T-helper 17 cell (primary cell): ENCODE data around the gene CPA5. TPM values are rescaled to one million over a fixed set of nuclear protein-coding genes. Genes with fewer than 3 reads are reported as not detected.
"Not testable (repeated sequence)": the region's sequence is repeated elsewhere in the genome, so short reads cannot be mapped to it uniquely, and the experiment has no call there.

ENCODE experiments used
- ATAC-seq: fragments of 150-1000 bp; cut with Tn5 transposase; 2 replicates; pipeline ENCODE4 v1.10.0; 2021; ENCODE audit warnings: mild to moderate bottlenecking, moderate library complexity
- DNase-seq, 3 donors: peaks; one replicate each; pipeline versions ENCODE4 v3.0.0 to v3.0.0-alpha.2; 2020 to 2021
- H3K9me3 ChIP-seq: one replicate; pipeline ENCODE4 v1.7.0; 2013; ENCODE audit warnings: low read length, mild to moderate bottlenecking; ENCODE audit not compliant: control insufficient read depth, poor library complexity, severe bottlenecking
- H3K27ac Mint-ChIP-seq: one replicate; pipeline ENCODE4 v1.8.0; 2022; ENCODE audit warnings: mild to moderate bottlenecking, moderate library complexity, mixed read lengths
- H3K27me3 Mint-ChIP-seq: one replicate; pipeline ENCODE4 v1.8.0; 2022; ENCODE audit warnings: mixed read lengths
- H3K36me3 Mint-ChIP-seq: one replicate; pipeline ENCODE4 v1.8.0; 2022; ENCODE audit warnings: low read depth, mixed read lengths
- H3K4me1 Mint-ChIP-seq: one replicate; pipeline ENCODE4 v1.8.0; 2022; ENCODE audit warnings: mild to moderate bottlenecking, mixed read lengths
- H3K4me3 Mint-ChIP-seq: one replicate; pipeline ENCODE4 v1.8.0; 2022; ENCODE audit warnings: mild to moderate bottlenecking, moderate library complexity, mixed read lengths
- total RNA-seq, 4 donors: library from RNA in 2 of 4; stranded (reverse) in 2 of 4; gene quantifications; one replicate each; pipeline ENCODE4 v1.2.3 and lab custom pipeline; 2022 to 2026

Gene CPA5
- total RNA-seq, 2 donors from 2014 or later, result 2.5 to 11.5 TPM

GRCh38 chr7:130367836-130368746, 23.5 kb downstream of the CPA5 start:
- H3K36me3 Mint-ChIP-seq, result no peaks in the 10 kb centered on the region
- peak; percentile 5 for ATAC-seq
- H3K27me3 Mint-ChIP-seq, result no peaks in the 10 kb centered on the region
- no peak for DNase-seq
- H3K4me1 Mint-ChIP-seq, result peaks cover 26% of the 10 kb centered on the region
- peak overlapping the region; percentile 51 for H3K27ac Mint-ChIP-seq
- H3K4me3 Mint-ChIP-seq, result peak overlapping the region; percentile 84
- no peaks in the 10 kb centered on the region for H3K9me3 ChIP-seq

- Mint-ChIP-seq H3K4me1 (peaks cover 26% of the 10 kb centered on the region), H3K36me3 (no peaks in the 10 kb centered on the region), H3K4me3 (peak overlapping the region; percentile 43), H3K27ac (peak overlapping the region; percentile 51), H3K27me3 (no peaks in the 10 kb centered on the region)
- ATAC-seq (no peak), DNase-seq (no peak)
- no peaks in the 10 kb centered on the region for H3K9me3 ChIP-seq
Measured at GRCh38 chr7:130369110-130369711, 24.6 kb downstream of the CPA5 start.

GRCh38 chr7:130369831-130370550, 25.4 kb downstream of the CPA5 start:
- DNase-seq, result no peak
- no peaks in the 10 kb centered on the region for H3K9me3 ChIP-seq
- no peaks in the 10 kb centered on the region for H3K27me3 Mint-ChIP-seq
- ATAC-seq, result no peak
- H3K4me3 Mint-ChIP-seq, result no peak overlapping the region
- no peak overlapping the region for H3K27ac Mint-ChIP-seq
- H3K4me1 Mint-ChIP-seq, result peaks cover 26% of the 10 kb centered on the region
- H3K36me3 Mint-ChIP-seq, result no peaks in the 10 kb centered on the region

- no peak for ATAC-seq
- H3K27me3 Mint-ChIP-seq, result no peaks in the 10 kb centered on the region
Measured at GRCh38 chr7:130371046-130371445, 26.4 kb downstream of the CPA5 start.

GRCh38 chr7:130372402-130373165, 28.0 kb downstream of the CPA5 start:
- no peaks in the 10 kb centered on the region for H3K9me3 ChIP-seq
- Mint-ChIP-seq H3K27me3 (no peaks in the 10 kb centered on the region), H3K36me3 (no peaks in the 10 kb centered on the region), H3K27ac (no peak overlapping the region), H3K4me3 (no peak overlapping the region), H3K4me1 (peaks cover 14% of the 10 kb centered on the region)
- ATAC-seq (no peak), DNase-seq (no peak)

More at GRCh38 chr7:130371046-130371445, 26.4 kb downstream of the CPA5 start:
- DNase-seq, result no peak
- H3K4me1 Mint-ChIP-seq, result peaks cover 23% of the 10 kb centered on the region
- H3K36me3 Mint-ChIP-seq, result no peaks in the 10 kb centered on the region
- H3K4me3 Mint-ChIP-seq, result no peak overlapping the region
- H3K27ac Mint-ChIP-seq, result no peak overlapping the region
- H3K9me3 ChIP-seq, result no peaks in the 10 kb centered on the region

- H3K9me3 ChIP-seq, result no peaks in the 10 kb centered on the region
- ATAC-seq (no peak), DNase-seq (no peak)
- Mint-ChIP-seq H3K27ac (no peak overlapping the region), H3K4me1 (peaks cover 5% of the 10 kb centered on the region), H3K36me3 (no peaks in the 10 kb centered on the region), H3K27me3 (no peaks in the 10 kb centered on the region), H3K4me3 (no peak overlapping the region)
Measured at GRCh38 chr7:130374507-130374906, 29.9 kb downstream of the CPA5 start.

GRCh38 chr7:130376461-130376860, 31.8 kb downstream of the CPA5 start:
- not testable (repeated sequence) for H3K36me3 Mint-ChIP-seq, H3K9me3 ChIP-seq, DNase-seq, H3K4me3 Mint-ChIP-seq, H3K27me3 Mint-ChIP-seq, H3K4me1 Mint-ChIP-seq, H3K27ac Mint-ChIP-seq, ATAC-seq

- Mint-ChIP-seq H3K27ac (no peak overlapping the region), H3K4me3 (no peak overlapping the region), H3K36me3 (no peaks in the 10 kb centered on the region), H3K27me3 (no peaks in the 10 kb centered on the region), H3K4me1 (no peaks in the 10 kb centered on the region)
- no peaks in the 10 kb centered on the region for H3K9me3 ChIP-seq
- no peak for ATAC-seq
- no peak for DNase-seq
Measured at GRCh38 chr7:130377178-130377577, 32.6 kb downstream of the CPA5 start.

GRCh38 chr7:130379019-130379418, 34.4 kb downstream of the CPA5 start:
- no peak overlapping the region for H3K27ac Mint-ChIP-seq
- H3K4me3 Mint-ChIP-seq, result no peak overlapping the region
- H3K36me3 Mint-ChIP-seq, result no peaks in the 10 kb centered on the region
- H3K9me3 ChIP-seq, result no peaks in the 10 kb centered on the region
- DNase-seq, result no peak
- H3K27me3 Mint-ChIP-seq, result peaks cover under 1% of the 10 kb centered on the region
- no peaks in the 10 kb centered on the region for H3K4me1 Mint-ChIP-seq
- no peak for ATAC-seq

GRCh38 chr7:130379532-130379920, 34.9 kb downstream of the CPA5 start:
- ATAC-seq (no peak), DNase-seq (no peak)
- Mint-ChIP-seq H3K36me3 (no peaks in the 10 kb centered on the region), H3K4me3 (no peak overlapping the region), H3K27ac (no peak overlapping the region), H3K4me1 (no peaks in the 10 kb centered on the region), H3K27me3 (peaks cover 5% of the 10 kb centered on the region)
- no peaks in the 10 kb centered on the region for H3K9me3 ChIP-seq

GRCh38 chr7:130379921-130380860, 35.6 kb downstream of the CPA5 start, which contains the start of gene CPA1:
CPA1 (plus strand) TSS chr7:130380494; CDS start chr7:130380521, 27 bp downstream.
- Mint-ChIP-seq H3K4me3 (no peak within 1 kb of the TSS), H3K27me3 (peaks cover 5% of the 10 kb centered on the region), H3K36me3 (no peaks in the 10 kb centered on the region), H3K27ac (no peak within 1 kb of the TSS), H3K4me1 (peaks cover 2% of the 10 kb centered on the region)
- H3K9me3 ChIP-seq, result no peaks in the 10 kb centered on the region
- no peak for ATAC-seq
- DNase-seq, result no peak

GRCh38 chr7:130380861-130381455, 36.3 kb downstream of the CPA5 start:
- H3K4me1 Mint-ChIP-seq, result peaks cover 2% of the 10 kb centered on the region
- DNase-seq, result no peak
- ATAC-seq, result no peak
- peaks cover 5% of the 10 kb centered on the region for H3K27me3 Mint-ChIP-seq
- no peak overlapping the region for H3K27ac Mint-ChIP-seq
- H3K36me3 Mint-ChIP-seq, result no peaks in the 10 kb centered on the region
- no peak overlapping the region for H3K4me3 Mint-ChIP-seq
- no peaks in the 10 kb centered on the region for H3K9me3 ChIP-seq
